Neural cell (in vitro differentiated cells): ENCODE data around the gene ZFYVE1. TPM values are rescaled to one million over a fixed set of nuclear protein-coding genes. Genes with fewer than 3 reads are reported as not detected.

Experiments
- H2AFZ ChIP-seq: fragments of 200-600, 300-800 bp; sonication (generic), shearing (Covaris generic); 2 replicates; pipeline ENCODE4 v1.6.0; 2014; ENCODE audit warnings: low read depth, mild to moderate bottlenecking, antibody characterized with exemption, low read length, moderate library complexity
- H3F3A ChIP-seq: fragments of 200-600 bp; shearing (Covaris generic); 2 replicates; pipeline ENCODE4 v1.6.1; 2016; ENCODE audit warnings: mild to moderate bottlenecking, moderate library complexity, mixed read lengths, antibody characterized with exemption, low read length; ENCODE audit not compliant: insufficient read depth, poor library complexity, severe bottlenecking
- H3K27ac ChIP-seq: fragments of 200-600, 300-800 bp; sonication (generic), shearing (Covaris generic); 2 replicates; pipeline ENCODE4 v1.5.1; 2014; ENCODE audit warnings: mild to moderate bottlenecking, low read length, moderate library complexity
- H3K27me3 ChIP-seq: fragments of 300-800, 200-600 bp; sonication (generic), shearing (Covaris generic); 2 replicates; pipeline ENCODE4 v1.6.0; 2014; ENCODE audit warnings: mild to moderate bottlenecking, low read depth, low read length, moderate library complexity; ENCODE audit not compliant: insufficient read depth
- H3K36me3 ChIP-seq: fragments of 300-800, 200-600 bp; sonication (generic), shearing (Covaris generic); 2 replicates; pipeline ENCODE4 v1.5.1; 2014; ENCODE audit warnings: mild to moderate bottlenecking, antibody characterized with exemption, low read length, moderate library complexity; ENCODE audit not compliant: insufficient read depth
- H3K4me2 ChIP-seq: fragments of 300-800, 200-600 bp; sonication (generic), shearing (Covaris generic); 2 replicates; pipeline ENCODE4 v1.6.0; 2014; ENCODE audit warnings: mild to moderate bottlenecking, low read length
- H3K4me3 ChIP-seq: fragments of 300-800, 200-600 bp; sonication (generic), shearing (Covaris generic); 2 replicates; pipeline ENCODE4 v1.5.1; 2014; ENCODE audit warnings: mild to moderate bottlenecking, low read length, moderate library complexity
- H3K79me2 ChIP-seq: fragments of 200-600 bp; shearing (Covaris generic); replicated peaks from 2 replicates; pipeline ENCODE4 v1.6.0; 2014; ENCODE audit warnings: mild to moderate bottlenecking, low read length, moderate library complexity; ENCODE audit not compliant: insufficient read depth
- H3K9ac ChIP-seq: fragments of 300-800, 200-600 bp; sonication (generic), shearing (Covaris generic); 2 replicates; pipeline ENCODE4 v1.6.1; 2016; ENCODE audit warnings: mild to moderate bottlenecking, low read length, mixed read lengths
- H3K9me2 ChIP-seq: fragments of 200-600 bp; shearing (Covaris generic); 2 replicates; pipeline ENCODE4 v1.6.1; 2016; ENCODE audit warnings: mild to moderate bottlenecking, low read length, mixed read lengths; ENCODE audit not compliant: insufficient read depth
- H3K9me3 ChIP-seq: fragments of 200-600, 300-800 bp; sonication (generic), shearing (Covaris generic); 2 replicates; pipeline ENCODE4 v1.6.1; 2016; ENCODE audit warnings: mild to moderate bottlenecking, mixed run types, low read length, moderate library complexity, mixed read lengths
- H4K20me1 ChIP-seq: fragments of 200-600 bp; shearing (Covaris generic); 2 replicates; pipeline ENCODE4 v1.6.1; 2016; ENCODE audit warnings: mild to moderate bottlenecking, mixed run types; ENCODE audit not compliant: insufficient read depth
- EP300 ChIP-seq: fragments of 450-650 bp; conservative IDR thresholded peaks from 2 replicates; pipeline ENCODE4 v1.6.1; 2014; ENCODE audit warnings: antibody characterized with exemption, mild to moderate bottlenecking, moderate library complexity; ENCODE audit not compliant: poor library complexity, severe bottlenecking
- EZH2 ChIP-seq: fragments of 200-600, 300-800 bp; shearing (Covaris generic), sonication (generic); IDR thresholded peaks from 2 replicates; pipeline ENCODE4 v1.6.1; 2014; ENCODE audit warnings: antibody characterized with exemption, low read length, borderline replicate concordance, mild to moderate bottlenecking; ENCODE audit not compliant: insufficient read depth, poor library complexity, severe bottlenecking
- MXI1 ChIP-seq: fragments of 450-650 bp; conservative IDR thresholded peaks from 2 replicates; pipeline ENCODE4 v1.6.1; 2014; ENCODE audit warnings: antibody characterized with exemption, mild to moderate bottlenecking; ENCODE audit not compliant: poor library complexity, severe bottlenecking
- POLR2AphosphoS5 ChIP-seq: IDR thresholded peaks from 2 replicates; pipeline ENCODE4 v1.6.1; 2012
- RAD21 ChIP-seq: fragments of 450-650 bp; conservative IDR thresholded peaks from 2 replicates; pipeline ENCODE4 v1.6.1; 2014; ENCODE audit warnings: antibody characterized with exemption, mild to moderate bottlenecking, moderate library complexity
- SMC3 ChIP-seq: fragments of 450-650 bp; conservative IDR thresholded peaks from 2 replicates; pipeline ENCODE4 v1.6.1; 2014; ENCODE audit warnings: antibody characterized with exemption, mild to moderate bottlenecking, moderate library complexity; ENCODE audit not compliant: poor library complexity
- TAF1 ChIP-seq: IDR thresholded peaks from 2 replicates; pipeline ENCODE4 v1.6.1; 2012; ENCODE audit warnings: low read depth
- polyA plus RNA-seq: library from polyadenylated mRNA; depleted of rRNA; stranded (reverse); fragments of >200 nt; gene quantifications from 2 replicates; pipeline ENCODE4 v1.2.3, GENCODE V29; 2014
- TF ChIP-seq, protein P1 (sequence below): IDR thresholded peaks from 2 replicates; pipeline ENCODE4 v1.6.1; 2012; ENCODE audit warnings: borderline replicate concordance
- TF ChIP-seq, protein P2 (sequence below): fragments of 450-650 bp; IDR thresholded peaks from 2 replicates; pipeline ENCODE4 v1.5.1; 2014; ENCODE audit warnings: antibody characterized with exemption, mild to moderate bottlenecking, moderate library complexity; ENCODE audit not compliant: poor library complexity, severe bottlenecking

Gene ZFYVE1
- polyA plus RNA-seq, 1 donor from 2014 or later = 13.1 TPM

DNA sequence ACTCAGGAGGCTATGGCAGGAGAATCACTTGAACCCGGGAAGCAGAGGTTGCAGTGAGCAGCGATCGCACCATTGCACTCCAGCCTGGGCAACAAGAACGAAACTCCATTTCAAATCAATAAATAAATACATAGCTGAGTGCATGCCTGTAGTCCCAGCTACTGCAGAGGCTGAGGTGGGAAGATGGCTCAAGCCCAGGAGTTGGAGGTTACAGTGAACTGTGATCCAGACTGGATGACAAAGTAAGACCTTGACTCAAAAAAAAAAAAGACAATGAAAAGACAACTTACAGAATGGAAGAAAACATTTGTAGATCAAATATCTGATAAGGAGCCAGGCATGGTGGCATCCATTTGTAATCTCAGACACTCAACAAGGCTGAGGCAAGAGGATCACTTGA, 27.6 kb downstream of the ZFYVE1 start:
- Histone ChIP-seq H3K9me2 (no peaks in the 10 kb centered on the region), H3K4me2 (no peak overlapping the region), H3K27ac (no peak overlapping the region), H3F3A (no peaks in the 10 kb centered on the region), H3K9me3 (no peaks in the 10 kb centered on the region), H3K9ac (no peak overlapping the region), H4K20me1 (no peaks in the 10 kb centered on the region), H3K27me3 (no peaks in the 10 kb centered on the region), H3K36me3 (peaks cover 10% of the 10 kb centered on the region), H3K79me2 (no peaks in the 10 kb centered on the region), H3K4me3 (no peak overlapping the region), H2AFZ (no peak overlapping the region)
- TF ChIP-seq RAD21 = no peak
- no peak for TF ChIP-seq EZH2
- TF ChIP-seq, protein P1, sequence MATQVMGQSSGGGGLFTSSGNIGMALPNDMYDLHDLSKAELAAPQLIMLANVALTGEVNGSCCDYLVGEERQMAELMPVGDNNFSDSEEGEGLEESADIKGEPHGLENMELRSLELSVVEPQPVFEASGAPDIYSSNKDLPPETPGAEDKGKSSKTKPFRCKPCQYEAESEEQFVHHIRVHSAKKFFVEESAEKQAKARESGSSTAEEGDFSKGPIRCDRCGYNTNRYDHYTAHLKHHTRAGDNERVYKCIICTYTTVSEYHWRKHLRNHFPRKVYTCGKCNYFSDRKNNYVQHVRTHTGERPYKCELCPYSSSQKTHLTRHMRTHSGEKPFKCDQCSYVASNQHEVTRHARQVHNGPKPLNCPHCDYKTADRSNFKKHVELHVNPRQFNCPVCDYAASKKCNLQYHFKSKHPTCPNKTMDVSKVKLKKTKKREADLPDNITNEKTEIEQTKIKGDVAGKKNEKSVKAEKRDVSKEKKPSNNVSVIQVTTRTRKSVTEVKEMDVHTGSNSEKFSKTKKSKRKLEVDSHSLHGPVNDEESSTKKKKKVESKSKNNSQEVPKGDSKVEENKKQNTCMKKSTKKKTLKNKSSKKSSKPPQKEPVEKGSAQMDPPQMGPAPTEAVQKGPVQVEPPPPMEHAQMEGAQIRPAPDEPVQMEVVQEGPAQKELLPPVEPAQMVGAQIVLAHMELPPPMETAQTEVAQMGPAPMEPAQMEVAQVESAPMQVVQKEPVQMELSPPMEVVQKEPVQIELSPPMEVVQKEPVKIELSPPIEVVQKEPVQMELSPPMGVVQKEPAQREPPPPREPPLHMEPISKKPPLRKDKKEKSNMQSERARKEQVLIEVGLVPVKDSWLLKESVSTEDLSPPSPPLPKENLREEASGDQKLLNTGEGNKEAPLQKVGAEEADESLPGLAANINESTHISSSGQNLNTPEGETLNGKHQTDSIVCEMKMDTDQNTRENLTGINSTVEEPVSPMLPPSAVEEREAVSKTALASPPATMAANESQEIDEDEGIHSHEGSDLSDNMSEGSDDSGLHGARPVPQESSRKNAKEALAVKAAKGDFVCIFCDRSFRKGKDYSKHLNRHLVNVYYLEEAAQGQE = no peak

DNA sequence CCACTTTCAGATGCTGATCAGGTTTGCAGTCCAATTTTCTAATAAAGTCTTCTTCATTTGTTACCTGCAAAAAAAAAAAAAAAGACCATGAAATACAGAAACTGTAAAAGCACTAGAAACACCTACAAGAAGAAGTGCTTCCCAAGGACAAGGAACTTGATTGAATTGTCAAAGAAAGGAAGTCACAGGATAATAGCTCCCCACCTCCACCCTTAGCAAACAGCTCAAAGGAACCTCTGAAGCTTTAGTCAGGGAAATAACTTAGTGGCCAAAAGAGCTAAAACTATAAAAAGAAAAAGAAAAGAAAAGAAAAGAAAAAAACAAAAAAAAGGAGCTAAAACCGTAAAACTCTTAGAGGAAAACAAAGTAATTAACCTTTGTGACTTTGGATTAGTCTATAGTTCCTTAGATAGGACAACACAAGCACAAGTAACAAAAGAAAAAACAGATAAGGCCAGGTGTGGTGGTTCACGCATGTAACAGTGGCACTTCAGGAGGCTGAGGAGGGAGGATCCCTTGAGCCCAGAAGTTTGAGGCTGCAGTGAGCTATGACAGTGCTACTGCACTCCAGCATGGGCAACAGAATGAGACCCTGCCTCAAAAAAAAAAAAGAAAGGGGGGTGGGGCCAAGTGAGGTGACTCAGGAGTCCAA, 28.5 kb downstream of the ZFYVE1 start:
- TF ChIP-seq TAF1 = no peak
- Histone ChIP-seq H3K9ac (no peak overlapping the region), H3K4me2 (no peak overlapping the region), H3K36me3 (peaks cover 10% of the 10 kb centered on the region), H3K27ac (no peak overlapping the region), H4K20me1 (no peaks in the 10 kb centered on the region), H3K27me3 (no peaks in the 10 kb centered on the region), H3K9me3 (no peaks in the 10 kb centered on the region), H2AFZ (no peak overlapping the region), H3K79me2 (no peaks in the 10 kb centered on the region), H3K4me3 (no peak overlapping the region), H3K9me2 (no peaks in the 10 kb centered on the region), H3F3A (no peaks in the 10 kb centered on the region)

DNA sequence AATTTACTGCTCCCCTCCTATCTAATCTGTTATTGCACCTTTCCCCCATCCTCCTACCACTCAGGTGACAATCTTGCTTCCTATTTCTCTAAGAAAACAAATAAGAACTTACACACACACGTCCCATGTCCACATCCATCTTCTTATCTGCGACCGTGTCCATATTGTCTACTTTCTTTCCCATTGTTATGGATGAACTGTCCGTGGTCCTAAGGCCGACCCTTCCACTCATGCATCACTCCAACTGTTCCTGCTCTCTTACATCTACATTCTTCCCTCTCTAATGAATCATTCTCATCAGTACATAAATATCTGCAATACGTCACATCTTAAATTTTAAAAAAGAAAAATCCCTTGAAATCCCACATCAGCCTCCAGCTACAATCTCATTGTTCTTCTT, 30.0 kb downstream of the ZFYVE1 start:
- TF ChIP-seq POLR2AphosphoS5 = no peak
- TF ChIP-seq, protein P2, sequence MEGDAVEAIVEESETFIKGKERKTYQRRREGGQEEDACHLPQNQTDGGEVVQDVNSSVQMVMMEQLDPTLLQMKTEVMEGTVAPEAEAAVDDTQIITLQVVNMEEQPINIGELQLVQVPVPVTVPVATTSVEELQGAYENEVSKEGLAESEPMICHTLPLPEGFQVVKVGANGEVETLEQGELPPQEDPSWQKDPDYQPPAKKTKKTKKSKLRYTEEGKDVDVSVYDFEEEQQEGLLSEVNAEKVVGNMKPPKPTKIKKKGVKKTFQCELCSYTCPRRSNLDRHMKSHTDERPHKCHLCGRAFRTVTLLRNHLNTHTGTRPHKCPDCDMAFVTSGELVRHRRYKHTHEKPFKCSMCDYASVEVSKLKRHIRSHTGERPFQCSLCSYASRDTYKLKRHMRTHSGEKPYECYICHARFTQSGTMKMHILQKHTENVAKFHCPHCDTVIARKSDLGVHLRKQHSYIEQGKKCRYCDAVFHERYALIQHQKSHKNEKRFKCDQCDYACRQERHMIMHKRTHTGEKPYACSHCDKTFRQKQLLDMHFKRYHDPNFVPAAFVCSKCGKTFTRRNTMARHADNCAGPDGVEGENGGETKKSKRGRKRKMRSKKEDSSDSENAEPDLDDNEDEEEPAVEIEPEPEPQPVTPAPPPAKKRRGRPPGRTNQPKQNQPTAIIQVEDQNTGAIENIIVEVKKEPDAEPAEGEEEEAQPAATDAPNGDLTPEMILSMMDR = no peak
- TF ChIP-seq RAD21 = no peak
- TF ChIP-seq MXI1 = no peak
- no peak for TF ChIP-seq EZH2
- no peak for TF ChIP-seq SMC3
- no peak for TF ChIP-seq EP300
- TF ChIP-seq, protein P1 = no peak
- no peak for TF ChIP-seq TAF1
- Histone ChIP-seq H3K9me2 (no peaks in the 10 kb centered on the region), H4K20me1 (no peaks in the 10 kb centered on the region), H3K36me3 (peaks cover 10% of the 10 kb centered on the region), H3K9me3 (no peaks in the 10 kb centered on the region), H3K4me2 (no peak overlapping the region), H3K9ac (no peak overlapping the region), H3F3A (no peaks in the 10 kb centered on the region), H2AFZ (no peak overlapping the region), H3K27ac (no peak overlapping the region), H3K4me3 (no peak overlapping the region), H3K27me3 (no peaks in the 10 kb centered on the region), H3K79me2 (no peaks in the 10 kb centered on the region)
